ENCODE data around the gene ACVR2B. TPM values are rescaled to one million over a fixed set of nuclear protein-coding genes. Genes with fewer than 3 reads are reported as not detected.
"Not testable (repeated sequence)": the region's sequence is repeated elsewhere in the genome, so short reads cannot be mapped to it uniquely, and the experiment has no call there.

Gene ACVR2B
- 2.9 and 3.7 TPM in 2 replicates for total RNA-seq (2014; rRNA removed; shearing (Covaris generic))

- peak; percentile 78 for DNase-seq (ENCODE audit: low read depth)
These were observed at the start of gene ACVR2B for GRCh38 chr3:38453075-38453912. Gene ACVR2B (plus strand): TSS chr3:38453890. CDS start chr3:38454323, 433 bp downstream.

GRCh38 chr3:38404286-38404685, 49.4 kb upstream of the ACVR2B start:
- DNase-seq (ENCODE audit: low read depth) = peak; percentile 1

- DNase-seq (ENCODE audit: low read depth) = no peak
These were observed 42.1 kb upstream of the ACVR2B start for GRCh38 chr3:38411591-38411990.

- DNase-seq (ENCODE audit: low read depth) = not testable (repeated sequence)
These were observed 32.9 kb upstream of the ACVR2B start for GRCh38 chr3:38420758-38421157.

- DNase-seq (ENCODE audit: low read depth) = no peak
These were observed 31.9 kb upstream of the ACVR2B start for GRCh38 chr3:38421679-38422336.

- DNase-seq (ENCODE audit: low read depth) = not testable (repeated sequence)
These were observed 26.8 kb upstream of the ACVR2B start for GRCh38 chr3:38426798-38427426.

- not testable (repeated sequence) for DNase-seq (ENCODE audit: low read depth)
These were observed 20.6 kb upstream of the ACVR2B start for GRCh38 chr3:38432871-38433658.

- not testable (repeated sequence) for DNase-seq (ENCODE audit: low read depth)
These were observed 20.0 kb upstream of the ACVR2B start for GRCh38 chr3:38433661-38434060.

GRCh38 chr3:38438436-38439069, 15.1 kb upstream of the ACVR2B start:
- not testable (repeated sequence) for DNase-seq (ENCODE audit: low read depth)

- DNase-seq (ENCODE audit: low read depth) = not testable (repeated sequence)
These were observed 10.5 kb upstream of the ACVR2B start for GRCh38 chr3:38443205-38443604.

GRCh38 chr3:38446085-38446686, 7.5 kb upstream of the ACVR2B start:
- no peak for DNase-seq (ENCODE audit: low read depth)

GRCh38 chr3:38446812-38447211, 6.9 kb upstream of the ACVR2B start:
- no peak for DNase-seq (ENCODE audit: low read depth)

GRCh38 chr3:38450853-38451252, 2.8 kb upstream of the ACVR2B start:
- DNase-seq (ENCODE audit: low read depth) = no peak

GRCh38 chr3:38453913-38454177, 155 bp downstream of the ACVR2B start:
- DNase-seq (ENCODE audit: low read depth) = peak; percentile 9

GRCh38 chr3:38454178-38454883, 641 bp downstream of the ACVR2B start:
- DNase-seq (ENCODE audit: low read depth) = peak; percentile 35

GRCh38 chr3:38454884-38455638, 1.4 kb downstream of the ACVR2B start:
- peak; percentile 73 for DNase-seq (ENCODE audit: low read depth)

- peak; percentile 52 for DNase-seq (ENCODE audit: low read depth)
These were observed 2.1 kb downstream of the ACVR2B start for GRCh38 chr3:38455639-38456430.

- DNase-seq (ENCODE audit: low read depth) = no peak
These were observed 3.7 kb downstream of the ACVR2B start for GRCh38 chr3:38457111-38458003.
